GM19239 (cell line): ENCODE measurements around the gene ZNF91.
"Not testable (repeated sequence)": the region's sequence is repeated elsewhere in the genome, so short reads cannot be mapped to it uniquely, and the experiment has no call there.

Experiments used
- DNase-seq: peaks from one replicate; pipeline ENCODE4 v3.0.0; 2011; ENCODE audit warnings: low spot score; ENCODE audit not compliant: insufficient read length
- FAIRE-seq: peaks from 2 replicates; lab custom pipeline; 2011; peaks lifted over from hg19 to GRCh38; lab: Jason Lieb, UNC

Gene ZNF91

GRCh38 chr19:23401086-23401610 is 5.9 kb upstream of the ZNF91 start:
- FAIRE-seq (no peak), DNase-seq (no peak)

- DNase-seq = no peak
- FAIRE-seq = no peak
Observed at GRCh38 chr19:23399443-23399842, 4.2 kb upstream of the ZNF91 start.

GRCh38 chr19:23395722-23396117 is 449 bp upstream of the ZNF91 start:
- FAIRE-seq, DNase-seq: not testable (repeated sequence)

GRCh38 chr19:23394511-23394910 is 760 bp downstream of the ZNF91 start:
- FAIRE-seq (no peak), DNase-seq (no peak)

GRCh38 chr19:23393121-23393520 is 2.1 kb downstream of the ZNF91 start:
- DNase-seq = no peak
- FAIRE-seq = no peak

GRCh38 chr19:23391236-23391635 is 4.0 kb downstream of the ZNF91 start:
- DNase-seq (no peak), FAIRE-seq (no peak)

- DNase-seq = no peak
- no peak for FAIRE-seq
Observed at GRCh38 chr19:23385404-23385803, 9.9 kb downstream of the ZNF91 start.

GRCh38 chr19:23384858-23385257 is 10.4 kb downstream of the ZNF91 start:
- FAIRE-seq = no peak
- DNase-seq = no peak

GRCh38 chr19:23384166-23384565 is 11.1 kb downstream of the ZNF91 start:
- DNase-seq (no peak), FAIRE-seq (no peak)

- DNase-seq = no peak
- FAIRE-seq = no peak
Observed at GRCh38 chr19:23382955-23383354, 12.3 kb downstream of the ZNF91 start.

- no peak for DNase-seq
- FAIRE-seq = no peak
Observed at GRCh38 chr19:23381114-23381513, 14.2 kb downstream of the ZNF91 start.

- not testable (repeated sequence) for FAIRE-seq, DNase-seq
Observed at GRCh38 chr19:23379671-23380070, 15.6 kb downstream of the ZNF91 start.

GRCh38 chr19:23378948-23379347 is 16.3 kb downstream of the ZNF91 start:
- FAIRE-seq (no peak), DNase-seq (no peak)

GRCh38 chr19:23377276-23377675 is 18.0 kb downstream of the ZNF91 start:
- no peak for FAIRE-seq
- DNase-seq = no peak

GRCh38 chr19:23366437-23366836 is 28.8 kb downstream of the ZNF91 start:
- FAIRE-seq (no peak), DNase-seq (no peak)

GRCh38 chr19:23366031-23366430 is 29.2 kb downstream of the ZNF91 start:
- not testable (repeated sequence) for FAIRE-seq

GRCh38 chr19:23365222-23365621 is 30.0 kb downstream of the ZNF91 start:
- DNase-seq (no peak), FAIRE-seq (no peak)

More at GRCh38 chr19:23366031-23366430, 29.2 kb downstream of the ZNF91 start:
- not testable (repeated sequence) for DNase-seq

- not testable (repeated sequence) for FAIRE-seq, DNase-seq
Observed at GRCh38 chr19:23361843-23362242, 33.4 kb downstream of the ZNF91 start.

GRCh38 chr19:23351806-23352205 is 43.5 kb downstream of the ZNF91 start:
- DNase-seq (no peak), FAIRE-seq (no peak)

GRCh38 chr19:23346696-23347095 is 48.6 kb downstream of the ZNF91 start:
- DNase-seq (no peak), FAIRE-seq (no peak)

GRCh38 chr19:23345838-23346237 is 49.4 kb downstream of the ZNF91 start:
- FAIRE-seq (no peak), DNase-seq (no peak)

- FAIRE-seq (no peak), DNase-seq (no peak)
Observed at GRCh38 chr19:23343434-23344010, 51.7 kb downstream of the ZNF91 start.
